Endothelial cell of umbilical vein (primary cell): ENCODE data around the gene HDAC7. TPM values are rescaled to one million over a fixed set of nuclear protein-coding genes. Genes with fewer than 3 reads are reported as not detected.

ENCODE experiments used
- BruUV-seq: library from RNA; stranded (reverse); fragments of 400-500 nt; replicated peaks from 2 replicates; lab custom pipeline; 2021; lab: Mats Ljungman, UMichigan
- CTCF ChIA-PET: fragments of 300-600, 350-600 bp; sonication (Branson Sonifier 250); formaldehyde crosslinking; loops from one replicate; lab custom pipeline; 2021; ENCODE audit warnings: antibody characterized with exemption, inconsistent platforms; lab: Charles Lee
- POLR2A ChIA-PET: fragments of 300-600, 350-600 bp; sonication (Branson Sonifier 250); formaldehyde crosslinking; loops from one replicate; lab custom pipeline; 2021; ENCODE audit warnings: antibody characterized with exemption, inconsistent platforms; lab: Charles Lee
- DNase-seq: peaks from one replicate; pipeline ENCODE4 v3.0.0-alpha.2; 2011; ENCODE audit warnings: low read depth, low spot score
- FAIRE-seq: peaks from 2 replicates; lab custom pipeline; 2011; peaks lifted over from hg19 to GRCh38; lab: Jason Lieb, UNC
- H2AFZ ChIP-seq: 2 replicates; pipeline ENCODE4 v1.6.0; 2012; ENCODE audit warnings: low read depth, low read length, control low read depth, inconsistent platforms
- H3K27ac ChIP-seq: 2 replicates; pipeline ENCODE4 v1.5.1; 2011; ENCODE audit warnings: low read depth, mild to moderate bottlenecking, control low read depth, low read length, moderate library complexity; ENCODE audit not compliant: insufficient read depth
- H3K27me3 ChIP-seq, 2 experiments: 2 replicates each; pipeline versions ENCODE4 v1.6.0 to v1.6.1; 2011; ENCODE audit warnings: low read length in 2 of 2, mixed read lengths in 1 of 2; ENCODE audit not compliant: control insufficient read depth in 2 of 2, insufficient read depth in 2 of 2
- H3K36me3 ChIP-seq, 2 experiments: 2 replicates in 1 of 2; 3 replicates in 1 of 2; pipeline ENCODE4 v1.5.1; 2011; ENCODE audit warnings: low read length in 2 of 2, mild to moderate bottlenecking in 1 of 2, moderate library complexity in 1 of 2; ENCODE audit not compliant: control insufficient read depth in 2 of 2, insufficient read depth in 2 of 2; ENCODE audit errors: extremely low read depth in 1 of 2
- H3K4me1 ChIP-seq: 3 replicates; pipeline ENCODE4 v1.5.1; 2011; ENCODE audit warnings: mild to moderate bottlenecking, low read length; ENCODE audit not compliant: control insufficient read depth, insufficient read depth; ENCODE audit errors: extremely low read depth
- H3K4me2 ChIP-seq: 2 replicates; pipeline ENCODE4 v1.6.1; 2011; ENCODE audit warnings: low read length, control low read depth, mixed read lengths; ENCODE audit not compliant: insufficient read depth
- H3K4me3 ChIP-seq, 3 experiments: fragments of 200-600 bp in 1 of 3; sonication (generic), shearing (Covaris generic) in 1 of 3; replicated peaks in 1 of 3; 2 replicates each; pipeline ENCODE4 v1.5.1; 2011 to 2016; ENCODE audit warnings: control low read depth in 3 of 3, low read length in 3 of 3, mild to moderate bottlenecking in 2 of 3, inconsistent platforms in 1 of 3, low read depth in 1 of 3, moderate library complexity in 1 of 3; ENCODE audit not compliant: insufficient read depth in 1 of 3
- H3K79me2 ChIP-seq: 2 replicates; pipeline ENCODE4 v1.6.0; 2012; ENCODE audit warnings: low read length, inconsistent platforms; ENCODE audit not compliant: control insufficient read depth, insufficient read depth
- H3K9ac ChIP-seq: replicated peaks from 2 replicates; pipeline ENCODE3; 2011; ENCODE audit warnings: low read length, control low read depth; ENCODE audit not compliant: insufficient read depth; ENCODE audit errors: extremely low read depth
- H3K9me1 ChIP-seq: replicated peaks from 3 replicates; pipeline ENCODE4 v1.6.0; 2011; ENCODE audit warnings: mild to moderate bottlenecking, low read length; ENCODE audit not compliant: control insufficient read depth, insufficient read depth; ENCODE audit errors: extremely low read depth
- H3K9me3 ChIP-seq: replicated peaks from 2 replicates; pipeline ENCODE4 v1.5.1; 2012; ENCODE audit warnings: low read length, inconsistent platforms; ENCODE audit not compliant: control insufficient read depth, insufficient read depth
- H4K20me1 ChIP-seq: replicated peaks from 2 replicates; pipeline ENCODE3; 2011; ENCODE audit warnings: mild to moderate bottlenecking, low read length; ENCODE audit not compliant: control insufficient read depth, insufficient read depth; ENCODE audit errors: extremely low read depth
- CTCF ChIP-seq, 2 donors: IDR thresholded peaks; 1 replicate in 1 of 2; 2 replicates in 1 of 2; pipeline ENCODE4 v1.5.1; 2011; ENCODE audit warnings: low read length in 2 of 2, mild to moderate bottlenecking in 2 of 2, moderate library complexity in 2 of 2, control low read depth in 1 of 2, inconsistent platforms in 1 of 2, low read depth in 1 of 2; ENCODE audit not compliant: insufficient read depth in 1 of 2; ENCODE audit errors: extremely low read depth in 1 of 2
- EZH2 ChIP-seq: IDR thresholded peaks from 2 replicates; pipeline ENCODE4 v1.6.1; 2012; ENCODE audit warnings: borderline replicate concordance, low read depth, mild to moderate bottlenecking, moderate library complexity, low read length, inconsistent platforms; ENCODE audit not compliant: severe bottlenecking
- FOS ChIP-seq: IDR thresholded peaks from 2 replicates; pipeline ENCODE4 v1.6.1; 2011; ENCODE audit warnings: mild to moderate bottlenecking, low read length, moderate library complexity, borderline replicate concordance; ENCODE audit not compliant: insufficient read depth
- GATA2 ChIP-seq: IDR thresholded peaks from 2 replicates; pipeline ENCODE4 v1.7.0; 2011; ENCODE audit warnings: low read depth, mild to moderate bottlenecking, moderate library complexity, mixed read lengths, low read length; ENCODE audit not compliant: insufficient read length, insufficient read depth
- JUN ChIP-seq: IDR thresholded peaks from 2 replicates; pipeline ENCODE4 v1.6.1; 2011; ENCODE audit warnings: borderline replicate concordance, low read depth; ENCODE audit not compliant: insufficient read length, insufficient read depth
- MAX ChIP-seq: IDR thresholded peaks from 2 replicates; pipeline ENCODE4 v1.6.1; 2011; ENCODE audit not compliant: insufficient read depth, insufficient read length
- MYC ChIP-seq: IDR thresholded peaks from one replicate; pipeline ENCODE4 v1.6.1; 2011; ENCODE audit warnings: mild to moderate bottlenecking, low read depth, low read length
- POLR2A ChIP-seq: IDR thresholded peaks from 2 replicates; pipeline ENCODE4 v1.6.1; 2012; ENCODE audit warnings: low read depth, mild to moderate bottlenecking, control low read depth, low read length
- POLR2AphosphoS5 ChIP-seq: IDR thresholded peaks from 2 replicates; pipeline ENCODE4 v1.6.1; 2012; ENCODE audit warnings: low read depth, mild to moderate bottlenecking, control low read depth, low read length, moderate library complexity; ENCODE audit not compliant: insufficient read depth
- dilution Hi-C: fragments of 300-500 bp; cut with MboI; formaldehyde crosslinking; loops from one replicate; pipeline ENCODE4 v1.15.0; 2019; ENCODE audit warnings: low sequenced_read_pairs; ENCODE audit not compliant: extremely low pct_ligation_motif_present
- intact Hi-C: fragments of 100-400 bp; cut with micrococcal nuclease; formaldehyde crosslinking; loops from one replicate; pipeline ENCODE4 v1.10.0; 2022
- polyA plus RNA-seq, 4 experiments: library from polyadenylated mRNA; depleted of rRNA in 3 of 4; stranded (reverse) in 3 of 4; unstranded in 1 of 4; fragments of >200 nt; gene quantifications; 2 replicates each; pipeline versions ENCODE4 v1.2.1 to v1.2.3, GENCODE V29; 2011 to 2012; ENCODE audit warnings: missing spikeins in 1 of 4
- total RNA-seq: library from RNA; stranded (reverse); gene quantifications from 2 replicates; pipeline ENCODE4 v1.2.3, GENCODE V29; 2021

Gene HDAC7
- total and polyA plus RNA-seq, 2 donors (not counting 3 experiments of a cell fraction or from before 2014, with no cell fraction given): 119 to 249 TPM

- intact Hi-C loops (no loop called here), dilution Hi-C loops (no loop called here)
- no peaks in the 10 kb centered on the region for H3K36me3 ChIP-seq
- no peak overlapping the region for H3K4me3 ChIP-seq
- no peak for TF ChIP-seq MYC
- TF ChIP-seq JUN: no peak
- TF ChIP-seq POLR2AphosphoS5: no peak
- TF ChIP-seq MAX: no peak
- TF ChIP-seq EZH2: no peak
- TF ChIP-seq FOS: no peak
- no peak for TF ChIP-seq POLR2A
- TF ChIP-seq GATA2: no peak
- no peak for TF ChIP-seq CTCF (IDR thresholded peaks at IDR 0.05; ENCODE audit: extremely low read depth in 1 of 2, insufficient read depth in 1 of 2, low read depth in 1 of 2, low read length in 2 of 2)
- no peaks in the 10 kb centered on the region for H3K27me3 ChIP-seq
- H2AFZ ChIP-seq: no peak overlapping the region
- no peak overlapping the region for H3K4me2 ChIP-seq
- H3K9me3 ChIP-seq: no peaks in the 10 kb centered on the region
- FAIRE-seq: no peak
- BruUV-seq: no TSS peak
- no peak overlapping the region for H3K27ac ChIP-seq
- H3K4me1 ChIP-seq: peaks cover 7% of the 10 kb centered on the region
- no peak for DNase-seq
- CTCF ChIA-PET: interaction anchor here (0.8 to 1.0 kb wide), 2 partner anchors 10 to 14 kb away, joined by 3 read pairs; no protein-coding TSS in a partner anchor
- no peaks in the 10 kb centered on the region for H3K79me2 ChIP-seq
- no peaks in the 10 kb centered on the region for H3K9me1 ChIP-seq
- no peak overlapping the region for H3K9ac ChIP-seq
- H4K20me1 ChIP-seq: no peaks in the 10 kb centered on the region
- POLR2A ChIA-PET: no interaction called here
These were observed 32.4 kb upstream of the HDAC7 start for GRCh38 chr12:47852096-47852571.
